Amygdala (tissue), 56 donors: ENCODE results near the gene PTPRD.

Experiments used
- DNase-seq, 56 donors: peaks; one replicate each; lab custom pipeline; 2025; lab: John Stamatoyannopoulos, UW

The PTPRD gene

GRCh38 chr9:10062629-10063395, 550.0 kb downstream of the PTPRD start:
- DNase-seq, result no peak

GRCh38 chr9:10059044-10059443, 553.8 kb downstream of the PTPRD start:
- no peak for DNase-seq

GRCh38 chr9:10055886-10056395, 556.9 kb downstream of the PTPRD start:
- DNase-seq, result no peak

GRCh38 chr9:10054456-10054855, 558.3 kb downstream of the PTPRD start:
- no peak for DNase-seq

- no peak for DNase-seq
Observed at GRCh38 chr9:10052916-10053315, 559.9 kb downstream of the PTPRD start.

- DNase-seq, result no peak
Observed at GRCh38 chr9:10052181-10052580, 560.6 kb downstream of the PTPRD start.

- DNase-seq, result no peak
Observed at GRCh38 chr9:10050016-10050415, 562.8 kb downstream of the PTPRD start.

- DNase-seq, result peak in 2 of 56 donors; percentile 1 to 4
Observed at GRCh38 chr9:10048994-10049393, 563.8 kb downstream of the PTPRD start.

GRCh38 chr9:10045598-10045997, 567.2 kb downstream of the PTPRD start:
- no peak for DNase-seq

- no peak for DNase-seq
Observed at GRCh38 chr9:10041726-10042229, 571.0 kb downstream of the PTPRD start.

- DNase-seq, result no peak
Observed at GRCh38 chr9:10036095-10036494, 576.7 kb downstream of the PTPRD start.

GRCh38 chr9:10032166-10032565, 580.6 kb downstream of the PTPRD start:
- DNase-seq, result no peak

- DNase-seq, result no peak
Observed at GRCh38 chr9:10026443-10026984, 586.3 kb downstream of the PTPRD start.

GRCh38 chr9:10015755-10016154, 597.0 kb downstream of the PTPRD start:
- DNase-seq, result no peak

GRCh38 chr9:10014889-10015288, 597.9 kb downstream of the PTPRD start:
- no peak for DNase-seq

- no peak for DNase-seq
Observed at GRCh38 chr9:10009401-10009800, 603.4 kb downstream of the PTPRD start.

- DNase-seq, result no peak
Observed at GRCh38 chr9:10008101-10008799, 604.6 kb downstream of the PTPRD start.

- no peak for DNase-seq
Observed at GRCh38 chr9:10007356-10007755, 605.4 kb downstream of the PTPRD start.

- DNase-seq, result no peak
Observed at GRCh38 chr9:10005206-10005605, 607.6 kb downstream of the PTPRD start.

GRCh38 chr9:10003047-10003446, 609.8 kb downstream of the PTPRD start:
- DNase-seq, result no peak

GRCh38 chr9:10000669-10001068, 612.1 kb downstream of the PTPRD start:
- DNase-seq, result no peak
